SK-N-SH (cell line): ENCODE data around the gene PCMT1. TPM values are rescaled to one million over a fixed set of nuclear protein-coding genes. Genes with fewer than 3 reads are reported as not detected.

Experiments used
- CTCF ChIA-PET: fragments of 300-600, 350-600 bp; formaldehyde crosslinking; extraction: SDS; loops from one replicate; lab custom pipeline; 2021; lab: Yijun Ruan, JAX
- POLR2A ChIA-PET: fragments of 350-600 bp; sonication (Branson Sonifier 250); formaldehyde crosslinking; extraction: SDS; loops from one replicate; lab custom pipeline; 2020; ENCODE audit warnings: antibody characterized with exemption, inconsistent platforms; lab: Yijun Ruan, JAX
- DNase-seq: peaks from one replicate; pipeline ENCODE4 v3.0.0; 2012
- H2AFZ ChIP-seq: fragments of 200-600 bp; sonication (generic); 2 replicates; pipeline ENCODE4 v1.8.1; 2016; ENCODE audit warnings: antibody characterized with exemption, mild to moderate bottlenecking, low read depth
- H3F3A ChIP-seq: fragments of 200-600 bp; sonication (generic); replicated peaks from 2 replicates; pipeline ENCODE3; 2016; ENCODE audit warnings: antibody characterized with exemption, mild to moderate bottlenecking; ENCODE audit not compliant: insufficient read depth
- H3K27ac ChIP-seq, 2 experiments: fragments of 200-500 bp in 1 of 2; fragments of 200-600 bp in 1 of 2; sonication (Bioruptor generic) in 1 of 2; sonication (generic), shearing (Covaris generic) in 1 of 2; 2 replicates each; pipeline versions ENCODE4 v1.5.1 to v1.6.1; 2014 to 2016; ENCODE audit warnings: low read depth in 2 of 2, inconsistent platforms in 1 of 2, low read length in 1 of 2, mild to moderate bottlenecking in 1 of 2, mixed read lengths in 1 of 2
- H3K27me3 ChIP-seq: fragments of 200-600 bp; sonication (generic), shearing (Covaris generic); 2 replicates; pipeline ENCODE4 v1.6.1; 2016; ENCODE audit warnings: mixed run types; ENCODE audit not compliant: insufficient read depth
- H3K36me3 ChIP-seq, 2 experiments: fragments of 200-500 bp in 1 of 2; fragments of 200-600 bp in 1 of 2; sonication (Bioruptor generic) in 1 of 2; sonication (generic) in 1 of 2; replicated peaks in 1 of 2; 2 replicates each; pipeline versions ENCODE3 to v1.5.1; 2014 to 2016; ENCODE audit warnings: low read length in 1 of 2, mild to moderate bottlenecking in 1 of 2; ENCODE audit not compliant: insufficient read depth in 2 of 2, control insufficient read depth in 1 of 2
- H3K4me1 ChIP-seq, 2 experiments: fragments of 200-500 bp in 1 of 2; fragments of 200-600 bp in 1 of 2; sonication (Bioruptor generic) in 1 of 2; sonication (generic), shearing (Covaris generic) in 1 of 2; 2 replicates each; pipeline versions ENCODE4 v1.5.1 to v1.6.1; 2014 to 2016; ENCODE audit warnings: low read depth in 1 of 2, low read length in 1 of 2, mixed run types in 1 of 2; ENCODE audit not compliant: insufficient read depth in 2 of 2, control insufficient read depth in 1 of 2
- H3K4me2 ChIP-seq: fragments of 200-600 bp; sonication (generic), shearing (Covaris generic); 2 replicates; pipeline ENCODE4 v1.6.1; 2017; ENCODE audit warnings: mixed run types
- H3K4me3 ChIP-seq, 2 experiments: fragments of 200-500 bp in 1 of 2; fragments of 200-600 bp in 1 of 2; sonication (Bioruptor generic) in 1 of 2; sonication (generic), shearing (Covaris generic) in 1 of 2; 2 replicates each; pipeline versions ENCODE4 v1.5.1 to v1.8.1; 2014 to 2016; ENCODE audit warnings: low read depth in 2 of 2, inconsistent platforms in 1 of 2, low read length in 1 of 2, mild to moderate bottlenecking in 1 of 2, mixed read lengths in 1 of 2, moderate library complexity in 1 of 2
- H3K79me2 ChIP-seq: fragments of 200-600 bp; sonication (generic); 2 replicates; pipeline ENCODE4 v1.8.1; 2017; ENCODE audit warnings: mild to moderate bottlenecking; ENCODE audit not compliant: insufficient read depth
- H3K9ac ChIP-seq: fragments of 200-600 bp; sonication (generic); 2 replicates; pipeline ENCODE4 v1.6.1; 2017; ENCODE audit warnings: mixed run types
- H3K9me2 ChIP-seq: fragments of 200-600 bp; sonication (generic); 2 replicates; pipeline ENCODE4 v1.6.1; 2017; ENCODE audit warnings: mixed run types
- H3K9me3 ChIP-seq: fragments of 200-600 bp; sonication (generic); 2 replicates; pipeline ENCODE4 v1.6.1; 2017; ENCODE audit warnings: mixed run types, mild to moderate bottlenecking, moderate library complexity
- H4K20me1 ChIP-seq: fragments of 200-600 bp; sonication (generic); 2 replicates; pipeline ENCODE4 v1.6.1; 2017; ENCODE audit warnings: mild to moderate bottlenecking, mixed run types; ENCODE audit not compliant: insufficient read depth
- CHD2 ChIP-seq: fragments of 150-350 bp; IDR thresholded peaks from 2 replicates; pipeline ENCODE4 v1.6.1; 2018; ENCODE audit warnings: low read length; ENCODE audit not compliant: partially characterized antibody
- FOXM1 ChIP-seq: IDR thresholded peaks from 2 replicates; pipeline ENCODE4 v1.4.0; 2012; ENCODE audit warnings: low read depth, mild to moderate bottlenecking
- GATA2 ChIP-seq: sonication (generic); formaldehyde crosslinking; IDR thresholded peaks from 2 replicates; pipeline ENCODE4 v1.5.0; 2020; ENCODE audit warnings: mild to moderate bottlenecking, missing genetic modification reagents
- JUND ChIP-seq: IDR thresholded peaks from 2 replicates; pipeline ENCODE4 v1.4.0; 2012
- MEF2A ChIP-seq: IDR thresholded peaks from 2 replicates; pipeline ENCODE4 v1.4.0; 2012; ENCODE audit warnings: low read depth, borderline replicate concordance
- PBX3 ChIP-seq: IDR thresholded peaks from 2 replicates; pipeline ENCODE4; 2012
- POLR2AphosphoS5 ChIP-seq: IDR thresholded peaks from 2 replicates; pipeline ENCODE4 v1.6.1; 2012; ENCODE audit warnings: low read depth, low read length
- RCOR1 ChIP-seq: fragments of 150-350 bp; IDR thresholded peaks from 2 replicates; pipeline ENCODE4 v1.6.1; 2017; ENCODE audit warnings: antibody characterized with exemption, low read length
- RFX5 ChIP-seq: IDR thresholded peaks from 2 replicates; pipeline ENCODE4 v1.6.1; 2012; ENCODE audit warnings: mild to moderate bottlenecking, improper control_type of control experiment, low read length
- SMC3 ChIP-seq: IDR thresholded peaks from 2 replicates; pipeline ENCODE4 v1.6.1; 2012; ENCODE audit warnings: low read depth, low read length, improper control_type of control experiment
- TAF1 ChIP-seq: IDR thresholded peaks from 2 replicates; pipeline ENCODE4 v1.6.1; 2012; ENCODE audit warnings: low read depth, mild to moderate bottlenecking, low read length, moderate library complexity, borderline replicate concordance
- TEAD4 ChIP-seq: IDR thresholded peaks from 2 replicates; pipeline ENCODE4 v1.4.0; 2012; ENCODE audit warnings: mild to moderate bottlenecking, borderline replicate concordance; ENCODE audit not compliant: insufficient read depth
- USF2 ChIP-seq: fragments of 150-350 bp; IDR thresholded peaks from 2 replicates; pipeline ENCODE4 v1.6.1; 2017; ENCODE audit warnings: antibody characterized with exemption, low read length, low read depth, borderline replicate concordance
- YY1 ChIP-seq: IDR thresholded peaks from 2 replicates; pipeline ENCODE4 v1.4.0; 2012; ENCODE audit warnings: low read depth, mild to moderate bottlenecking
- WGBS: methylation state at CpG from one replicate; pipeline ENCODE4 v1.1.6; 2017; ENCODE audit warnings: low lambda C conversion rate; 5-methylcytosine and 5-hydroxymethylcytosine counted together
- polyA plus RNA-seq, 3 experiments: library from polyadenylated mRNA; depleted of rRNA; stranded (reverse); fragments of >200 nt; gene quantifications; 2 replicates each; pipeline ENCODE4 v1.2.3, GENCODE V29; 2012

PCMT1 gene
- polyA plus RNA-seq, 1 of the 3 experiments (the other 2 are of a cell fraction) = 190 TPM

- Histone ChIP-seq H3K9me2 (no peaks in the 10 kb centered on the region), H3K4me2 (no peak overlapping the region), H4K20me1 (no peaks in the 10 kb centered on the region), H3F3A (no peaks in the 10 kb centered on the region), H3K79me2 (peaks cover 27% of the 10 kb centered on the region), H3K4me3 (no peak overlapping the region), H3K27ac (no peak overlapping the region), H3K9me3 (no peaks in the 10 kb centered on the region), H2AFZ (no peak overlapping the region), H3K9ac (no peak overlapping the region), H3K27me3 (no peaks in the 10 kb centered on the region), H3K36me3 (peaks cover 3 to 24% of the 10 kb centered on the region in 2 experiments), H3K4me1 (no peaks in the 10 kb centered on the region)
- DNase-seq = no peak
- CTCF ChIA-PET = no interaction called here
- no peak for TF ChIP-seq RCOR1
- TF ChIP-seq MEF2A = no peak
- no peak for TF ChIP-seq RFX5
- no peak for TF ChIP-seq GATA2 (CRISPR knock-in tag)
- no peak for TF ChIP-seq YY1
- no peak for TF ChIP-seq JUND
- no peak for TF ChIP-seq FOXM1
- no peak for TF ChIP-seq USF2
- no peak for TF ChIP-seq TEAD4
- POLR2A ChIA-PET = no interaction called here
These were observed 32.2 kb downstream of the PCMT1 start for GRCh38 chr6:149781715-149782114.

GRCh38 chr6:149782337-149782736, 32.8 kb downstream of the PCMT1 start:
- WGBS = 94% methylated on average over 2 of the region's 2 CpGs
- no peaks in the 10 kb centered on the region for H3K9me3 ChIP-seq
- H3K9me2 ChIP-seq = no peaks in the 10 kb centered on the region
- no peaks in the 10 kb centered on the region for H3K4me1 ChIP-seq
- CTCF ChIA-PET = no interaction called here
- TF ChIP-seq PBX3 (no peak), CHD2 (no peak), RFX5 (no peak), SMC3 (no peak), POLR2AphosphoS5 (no peak), TAF1 (no peak)
- TF ChIP-seq, all 33 proteins: peak for 0
- POLR2A ChIA-PET = no interaction called here
- H3K79me2 ChIP-seq = peaks cover 22% of the 10 kb centered on the region
- DNase-seq = no peak
- H3K36me3 ChIP-seq = peaks cover 3 to 18% of the 10 kb centered on the region in 2 experiments
- H3K4me3 ChIP-seq = no peak overlapping the region
- H3K4me2 ChIP-seq = no peak overlapping the region
- H3K27ac ChIP-seq = no peak overlapping the region
- H3F3A ChIP-seq = no peaks in the 10 kb centered on the region
- H4K20me1 ChIP-seq = no peaks in the 10 kb centered on the region
- H3K27me3 ChIP-seq = no peaks in the 10 kb centered on the region
- H2AFZ ChIP-seq = no peak overlapping the region
- H3K9ac ChIP-seq = no peak overlapping the region
